HG03066 (cell line): ENCODE results near the gene TBC1D21.
"Not testable (repeated sequence)": the region's sequence is repeated elsewhere in the genome, so short reads cannot be mapped to it uniquely, and the experiment has no call there.

Experiments used
- ATAC-seq: cut with Tn5 transposase; IDR thresholded peaks from one replicate; pipeline ENCODE4 v1.9.1; 2021; ENCODE audit warnings: low read depth; ENCODE audit not compliant: unreplicated experiment

TBC1D21 gene

GRCh38 chr15:73927476-73928240 lies 54.3 kb downstream of the TBC1D21 start:
- no peak for ATAC-seq

GRCh38 chr15:73928241-73928579 lies 54.8 kb downstream of the TBC1D21 start:
- no peak for ATAC-seq

- no peak for ATAC-seq
Observed at GRCh38 chr15:73928971-73929627, 55.7 kb downstream of the TBC1D21 start.

- no peak for ATAC-seq
Observed at GRCh38 chr15:73930371-73930770, 57.0 kb downstream of the TBC1D21 start.

- ATAC-seq, result no peak
Observed at GRCh38 chr15:73930790-73931281, 57.5 kb downstream of the TBC1D21 start.

GRCh38 chr15:73931441-73931840 lies 58.1 kb downstream of the TBC1D21 start:
- no peak for ATAC-seq

GRCh38 chr15:73932381-73933191 lies 59.2 kb downstream of the TBC1D21 start:
- no peak for ATAC-seq

GRCh38 chr15:73934281-73934680 lies 60.9 kb downstream of the TBC1D21 start:
- no peak for ATAC-seq

- no peak for ATAC-seq
Observed at GRCh38 chr15:73935547-73935946, 62.2 kb downstream of the TBC1D21 start.

- no peak for ATAC-seq
Observed at GRCh38 chr15:73936181-73936580, 62.8 kb downstream of the TBC1D21 start.

GRCh38 chr15:73936588-73937290 lies 63.4 kb downstream of the TBC1D21 start:
- no peak for ATAC-seq

- no peak for ATAC-seq
Observed at GRCh38 chr15:73937296-73937695, 63.9 kb downstream of the TBC1D21 start.

- no peak for ATAC-seq
Observed at GRCh38 chr15:73937726-73938125, 64.4 kb downstream of the TBC1D21 start.

GRCh38 chr15:73938516-73938915 lies 65.2 kb downstream of the TBC1D21 start:
- not testable (repeated sequence) for ATAC-seq
